Fibroblast of pulmonary artery (primary cell): ENCODE data around the gene PCYT2.

Experiments used
- DNase-seq: peaks from one replicate; pipeline ENCODE4 v3.0.0-alpha.2; 2010; ENCODE audit warnings: low read depth
- H3K4me3 ChIP-seq: replicated peaks from 2 replicates; pipeline ENCODE4 v1.5.1; 2011; ENCODE audit warnings: low read depth, mild to moderate bottlenecking, control low read depth, low read length, moderate library complexity
- CTCF ChIP-seq: IDR thresholded peaks from 2 replicates; pipeline ENCODE4 v1.5.1; 2011; ENCODE audit warnings: mild to moderate bottlenecking, control low read depth, low read length, inconsistent platforms; ENCODE audit errors: missing control alignments

The PCYT2 gene

DNA sequence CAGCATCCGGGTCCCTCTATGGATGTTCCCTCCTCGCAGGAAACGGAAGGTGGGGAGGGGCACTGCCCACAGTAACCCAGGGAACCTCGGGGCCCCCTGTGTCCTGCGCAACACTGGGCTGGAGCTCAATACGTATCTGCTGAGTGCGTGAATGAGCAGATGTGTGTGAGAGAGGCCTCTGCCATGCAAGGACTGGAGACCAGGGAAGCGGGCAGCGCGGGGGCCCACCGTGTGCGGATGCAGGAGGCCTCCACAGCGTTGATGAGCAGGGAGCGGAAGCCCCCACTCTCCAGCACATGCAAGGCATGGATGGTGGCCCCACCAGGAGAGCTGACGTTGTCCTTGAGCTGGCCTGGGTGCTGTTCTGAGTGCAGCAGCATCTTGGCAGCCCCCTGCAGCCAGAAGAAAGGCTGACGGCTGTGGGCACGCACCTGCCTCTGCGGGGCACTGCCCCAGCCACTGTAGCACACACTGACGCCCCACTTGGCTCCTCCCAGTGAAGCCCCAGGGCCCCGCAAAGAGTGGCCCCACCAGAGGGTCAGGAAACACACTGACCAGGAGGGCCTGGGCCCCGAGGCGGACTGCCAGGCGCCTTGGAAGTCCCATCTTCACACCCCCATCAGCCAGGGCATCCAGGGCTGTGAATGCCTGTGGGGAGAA, 23.0 kb upstream of the PCYT2 start:
- DNase-seq: no peak
- no peak for TF ChIP-seq CTCF
- H3K4me3 ChIP-seq: no peak overlapping the region

DNA sequence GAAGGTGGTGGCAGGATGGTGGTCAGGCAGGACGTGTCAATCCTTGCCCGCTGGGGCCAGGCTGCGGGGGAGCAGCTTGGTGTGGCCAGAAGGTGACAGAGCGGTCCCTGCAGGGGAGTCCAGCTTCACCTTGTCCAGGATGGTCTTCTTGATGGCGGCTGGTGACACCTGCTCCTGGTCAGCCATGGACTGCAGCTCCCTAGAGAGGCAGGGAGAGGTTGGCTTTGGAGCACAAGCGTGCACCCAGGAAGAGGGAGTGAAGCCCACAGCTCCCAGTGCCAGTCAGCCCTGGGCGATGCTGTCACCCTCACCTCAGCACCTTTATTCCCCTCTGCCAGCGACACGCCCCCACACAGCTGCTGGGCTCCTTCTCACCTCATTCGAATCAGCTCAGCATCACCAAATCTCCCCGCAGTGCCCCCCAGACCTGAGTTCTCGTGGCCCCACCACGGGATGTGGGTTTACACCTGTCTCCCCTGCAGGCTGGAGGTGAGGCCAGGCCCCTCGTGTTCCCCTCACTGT, 22.0 kb upstream of the PCYT2 start:
- TF ChIP-seq CTCF: no peak
- no peak overlapping the region for H3K4me3 ChIP-seq
- DNase-seq: no peak

DNA sequence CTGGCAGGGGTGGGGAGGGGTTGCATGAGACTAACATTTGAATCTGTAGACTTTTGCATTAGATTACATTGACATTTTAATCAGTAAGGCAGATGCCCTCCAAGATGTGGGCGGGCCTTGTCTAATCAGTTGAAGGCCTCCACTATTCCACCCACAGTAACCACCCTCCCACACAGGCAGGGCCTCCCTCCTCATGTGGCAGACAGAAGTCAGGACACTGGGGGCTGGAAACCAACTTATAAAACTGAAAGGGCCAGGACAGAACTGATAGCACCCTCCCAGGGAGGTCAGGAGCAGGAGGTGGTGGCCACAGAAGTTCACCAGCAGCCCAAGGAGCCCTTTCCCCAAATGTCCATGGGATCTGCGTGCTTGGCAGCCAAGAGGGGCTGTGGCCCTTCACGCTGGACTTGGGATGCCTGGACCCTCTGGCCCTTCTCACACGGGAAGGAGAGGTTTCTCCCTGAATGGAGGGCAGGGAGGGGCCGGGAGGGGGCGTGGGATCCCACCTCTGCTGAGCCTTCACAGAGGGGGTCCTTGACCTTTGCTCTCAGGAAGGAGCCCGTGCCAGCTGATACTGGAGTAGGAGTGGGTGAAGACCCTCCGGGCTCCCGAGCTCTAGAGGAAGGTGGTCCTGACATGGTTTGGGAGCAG, 21.3 kb upstream of the PCYT2 start:
- no peak for DNase-seq
- no peak for TF ChIP-seq CTCF
- H3K4me3 ChIP-seq: no peak overlapping the region

DNA sequence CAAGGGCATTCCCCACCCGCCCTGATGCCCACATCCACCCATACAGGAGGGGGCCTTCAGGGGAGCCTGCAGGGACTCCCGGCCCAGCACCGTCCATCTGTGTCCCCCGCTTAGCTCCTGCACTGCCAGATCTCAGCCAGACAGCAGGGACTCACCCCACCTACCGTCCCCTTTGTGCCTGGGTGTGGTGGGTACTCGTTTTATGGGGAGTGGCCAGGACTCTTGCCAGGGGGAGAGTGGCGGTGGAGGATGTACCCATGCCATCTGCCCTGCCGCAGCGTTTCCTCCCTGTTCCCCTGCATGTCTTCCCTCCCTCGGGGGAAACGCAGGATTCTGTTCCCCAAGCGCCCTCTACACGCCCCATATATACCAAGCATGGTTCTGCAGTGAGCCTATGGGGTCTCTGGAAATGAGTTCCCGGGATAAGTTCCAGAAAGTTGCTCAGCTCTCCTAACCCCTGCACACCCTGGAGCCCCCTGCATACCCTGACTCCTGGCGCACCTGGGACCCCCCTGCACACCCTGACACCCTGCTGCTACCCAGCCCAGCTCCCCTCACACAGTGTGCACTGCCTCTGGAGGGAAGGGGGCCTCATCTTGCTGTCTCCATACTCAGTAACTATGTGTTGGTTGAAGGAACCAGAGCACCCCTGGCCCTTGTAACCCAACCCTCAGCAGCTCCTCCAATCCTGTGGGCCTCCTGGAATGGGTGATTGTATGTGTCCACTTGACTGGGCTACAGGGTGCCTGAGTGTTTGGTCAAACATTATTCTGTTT, 20.5 kb upstream of the PCYT2 start:
- no peak for TF ChIP-seq CTCF
- H3K4me3 ChIP-seq: no peak overlapping the region
- DNase-seq: no peak

- H3K4me3 ChIP-seq: no peak overlapping the region
- DNase-seq: no peak
- TF ChIP-seq CTCF: no peak
Observed at GRCh38 chr17:81931189-81931556, 20.0 kb upstream of the PCYT2 start.

GRCh38 chr17:81930142-81931125, 19.2 kb upstream of the PCYT2 start:
- no peak for DNase-seq
- no peak overlapping the region for H3K4me3 ChIP-seq
- no peak for TF ChIP-seq CTCF
